ENCODE measurements around the gene PMFBP1.

- TF ChIP-seq POLR2A (IDR thresholded peaks at IDR 0.05) (no peak), CTCF (IDR thresholded peaks at IDR 0.05) (no peak), POLR2AphosphoS5 (IDR thresholded peaks at IDR 0.05) (no peak)
Observed at GRCh38 chr16:72220875-72221629, 49.1 kb upstream of the PMFBP1 start.
